ENCODE measurements around the gene FOXO1.
"Not testable (repeated sequence)": the region's sequence is repeated elsewhere in the genome, so short reads cannot be mapped to it uniquely, and the experiment has no call there.

FOXO1 gene

GRCh38 chr13:40665126-40666044 is 1.1 kb downstream of the FOXO1 start:
- DNase-seq = peak; percentile 67

GRCh38 chr13:40664350-40665125 is 1.9 kb downstream of the FOXO1 start:
- peak; percentile 58 for DNase-seq

- not testable (repeated sequence) for DNase-seq
Observed at GRCh38 chr13:40664100-40664349, 2.4 kb downstream of the FOXO1 start.

- no peak for DNase-seq
Observed at GRCh38 chr13:40662866-40663265, 3.6 kb downstream of the FOXO1 start.

GRCh38 chr13:40661875-40662665 is 4.4 kb downstream of the FOXO1 start:
- DNase-seq = no peak

GRCh38 chr13:40660692-40661091 is 5.7 kb downstream of the FOXO1 start:
- no peak for DNase-seq

- no peak for DNase-seq
Observed at GRCh38 chr13:40660141-40660664, 6.2 kb downstream of the FOXO1 start.

GRCh38 chr13:40657951-40658350 is 8.5 kb downstream of the FOXO1 start:
- no peak for DNase-seq

GRCh38 chr13:40657307-40657706 is 9.1 kb downstream of the FOXO1 start:
- no peak for DNase-seq

GRCh38 chr13:40656358-40656757 is 10.1 kb downstream of the FOXO1 start:
- no peak for DNase-seq

GRCh38 chr13:40653527-40654318 is 12.7 kb downstream of the FOXO1 start:
- no peak for DNase-seq

GRCh38 chr13:40652588-40652940 is 13.9 kb downstream of the FOXO1 start:
- no peak for DNase-seq

- no peak for DNase-seq
Observed at GRCh38 chr13:40651866-40652587, 14.4 kb downstream of the FOXO1 start.

GRCh38 chr13:40648841-40649240 is 17.6 kb downstream of the FOXO1 start:
- no peak for DNase-seq

- no peak for DNase-seq
Observed at GRCh38 chr13:40648040-40648439, 18.4 kb downstream of the FOXO1 start.

GRCh38 chr13:40644838-40645604 is 21.4 kb downstream of the FOXO1 start:
- DNase-seq = no peak

- DNase-seq = no peak
Observed at GRCh38 chr13:40640845-40641458, 25.5 kb downstream of the FOXO1 start.

GRCh38 chr13:40640202-40640601 is 26.2 kb downstream of the FOXO1 start:
- no peak for DNase-seq

GRCh38 chr13:40639221-40639681 is 27.2 kb downstream of the FOXO1 start:
- DNase-seq = peak; percentile 43

GRCh38 chr13:40637643-40638042 is 28.8 kb downstream of the FOXO1 start:
- DNase-seq = no peak
